ENCODE data around the gene STT3B.

GRCh38 chr3:31495971-31496665 is 36.6 kb upstream of the STT3B start:
- TF ChIP-seq, protein P1, sequence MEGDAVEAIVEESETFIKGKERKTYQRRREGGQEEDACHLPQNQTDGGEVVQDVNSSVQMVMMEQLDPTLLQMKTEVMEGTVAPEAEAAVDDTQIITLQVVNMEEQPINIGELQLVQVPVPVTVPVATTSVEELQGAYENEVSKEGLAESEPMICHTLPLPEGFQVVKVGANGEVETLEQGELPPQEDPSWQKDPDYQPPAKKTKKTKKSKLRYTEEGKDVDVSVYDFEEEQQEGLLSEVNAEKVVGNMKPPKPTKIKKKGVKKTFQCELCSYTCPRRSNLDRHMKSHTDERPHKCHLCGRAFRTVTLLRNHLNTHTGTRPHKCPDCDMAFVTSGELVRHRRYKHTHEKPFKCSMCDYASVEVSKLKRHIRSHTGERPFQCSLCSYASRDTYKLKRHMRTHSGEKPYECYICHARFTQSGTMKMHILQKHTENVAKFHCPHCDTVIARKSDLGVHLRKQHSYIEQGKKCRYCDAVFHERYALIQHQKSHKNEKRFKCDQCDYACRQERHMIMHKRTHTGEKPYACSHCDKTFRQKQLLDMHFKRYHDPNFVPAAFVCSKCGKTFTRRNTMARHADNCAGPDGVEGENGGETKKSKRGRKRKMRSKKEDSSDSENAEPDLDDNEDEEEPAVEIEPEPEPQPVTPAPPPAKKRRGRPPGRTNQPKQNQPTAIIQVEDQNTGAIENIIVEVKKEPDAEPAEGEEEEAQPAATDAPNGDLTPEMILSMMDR (conservative IDR thresholded peaks at IDR 0.05; ENCODE audit: low read length), result no peak
- no peak for TF ChIP-seq EZH2phosphoT487 (IDR thresholded peaks at IDR 0.05; ENCODE audit: borderline replicate concordance, low read depth, low read length)
